Measurements from ENCODE around the gene MTR. TPM values are rescaled to one million over a fixed set of nuclear protein-coding genes. Genes with fewer than 3 reads are reported as not detected.

MTR gene
- total RNA-seq (2022) (54.6 and 59.1 TPM in 2 replicates), Bru-seq, nascent RNA (percentile 93 among the genes with signal in this experiment), BruChase-seq, experiment 1, labeled RNA remaining after a 6-hour chase (percentile 91 among the genes with signal in this experiment), BruChase-seq, experiment 2, labeled RNA remaining after a 2-hour chase (percentile 94 among the genes with signal in this experiment)
- long read RNA-seq, full-length matches to known transcripts: 16 of 70 reads
- long read RNA-seq, partial matches to known transcripts: 9 of 70 reads
- long read RNA-seq, other reads (novel, unspliced or antisense): 45 of 70 reads

- Mint-ChIP-seq H3K27ac (ENCODE audit: low read depth, unreplicated experiment) (peak within 1 kb of the TSS; percentile 88), H3K36me3 (ENCODE audit: insufficient read depth, unreplicated experiment) (peaks cover 6% of the 10 kb centered on the region), H3K27me3 (ENCODE audit: insufficient read depth, unreplicated experiment) (peaks cover 15% of the 10 kb centered on the region), H3K4me3 (ENCODE audit: unreplicated experiment) (peak within 1 kb of the TSS; percentile 93), H3K4me1 (ENCODE audit: insufficient read depth, unreplicated experiment) (peaks cover 34% of the 10 kb centered on the region), H3K9me3 (ENCODE audit: unreplicated experiment) (no peaks in the 10 kb centered on the region)
- POLR2A ChIA-PET: interaction anchor here (0.5 to 5.8 kb wide), 50 partner anchors 8 to 1292 kb away, joined by 3 to 88 read pairs (median 4); partner anchors contain the start of genes HEATR1 and LGALS8
- DNase-seq (ENCODE audit: unreplicated experiment): peak; percentile 100
- CTCF ChIA-PET: interaction anchor here (0.6 to 3.2 kb wide), 14 partner anchors 8 to 1182 kb away, joined by 3 to 28 read pairs (median 3); partner anchors contain the start of gene HEATR1
- intact Hi-C loops (cut with micrococcal nuclease): loop anchor here (5.0 kb wide), 1 partner anchor 688 kb away; no protein-coding TSS in a partner anchor
- BruUV-seq (replicated peaks): no TSS peak
- no peak for TF ChIP-seq CTCF (IDR thresholded peaks at IDR 0.05; ENCODE audit: unreplicated experiment)
These were observed at the start of gene MTR for GRCh38 chr1:236795035-236795756. MTR (plus strand) TSS chr1:236795292; CDS start chr1:236795704, 412 bp downstream.

- peaks cover 40% of the 10 kb centered on the region for H3K27me3 Mint-ChIP-seq (ENCODE audit: insufficient read depth, unreplicated experiment)
- BruUV-seq (replicated peaks): no TSS peak
- CTCF ChIA-PET: interaction anchor here (1.9 kb wide), 1 partner anchor 13 kb away, joined by 5 read pairs; no protein-coding TSS in a partner anchor
- H3K4me1 Mint-ChIP-seq (ENCODE audit: insufficient read depth, unreplicated experiment): no peaks in the 10 kb centered on the region
- H3K9me3 Mint-ChIP-seq (ENCODE audit: unreplicated experiment): no peaks in the 10 kb centered on the region
- H3K4me3 Mint-ChIP-seq (ENCODE audit: unreplicated experiment): no peak overlapping the region
- no peak for DNase-seq (ENCODE audit: unreplicated experiment)
- no peak for TF ChIP-seq CTCF (IDR thresholded peaks at IDR 0.05; ENCODE audit: unreplicated experiment)
- no peak overlapping the region for H3K27ac Mint-ChIP-seq (ENCODE audit: low read depth, unreplicated experiment)
- H3K36me3 Mint-ChIP-seq (ENCODE audit: insufficient read depth, unreplicated experiment): no peaks in the 10 kb centered on the region
- intact Hi-C loops (cut with micrococcal nuclease): no loop called here
- POLR2A ChIA-PET: interaction anchor here (0.6 kb wide), 1 partner anchor 96 kb away, joined by 3 read pairs; no protein-coding TSS in a partner anchor
These were observed 48.3 kb upstream of the MTR start for GRCh38 chr1:236746785-236747184.

GRCh38 chr1:236747311-236747985 lies 47.6 kb upstream of the MTR start:
- ChIA-PET POLR2A (interaction anchor here (0.6 kb wide), 1 partner anchor 10 kb away, joined by 3 read pairs; no protein-coding TSS in a partner anchor), CTCF (interaction anchor here (0.7 to 4.8 kb wide), 5 partner anchors 9 to 17 kb away, joined by 3 to 53 read pairs (median 5); no protein-coding TSS in a partner anchor)
- peaks cover 46% of the 10 kb centered on the region for H3K27me3 Mint-ChIP-seq (ENCODE audit: insufficient read depth, unreplicated experiment)
- intact Hi-C loops (cut with micrococcal nuclease): no loop called here
- DNase-seq (ENCODE audit: unreplicated experiment): no peak
- H3K9me3 Mint-ChIP-seq (ENCODE audit: unreplicated experiment): no peaks in the 10 kb centered on the region
- peaks cover 5% of the 10 kb centered on the region for H3K4me1 Mint-ChIP-seq (ENCODE audit: insufficient read depth, unreplicated experiment)
- no peak overlapping the region for H3K4me3 Mint-ChIP-seq (ENCODE audit: unreplicated experiment)
- no peak overlapping the region for H3K27ac Mint-ChIP-seq (ENCODE audit: low read depth, unreplicated experiment)
- BruUV-seq (replicated peaks): no TSS peak
- no peaks in the 10 kb centered on the region for H3K36me3 Mint-ChIP-seq (ENCODE audit: insufficient read depth, unreplicated experiment)
- no peak for TF ChIP-seq CTCF (IDR thresholded peaks at IDR 0.05; ENCODE audit: unreplicated experiment)

Measured in MCF 10A (cell line).